ENCODE results near the gene PARD6G.

DNA sequence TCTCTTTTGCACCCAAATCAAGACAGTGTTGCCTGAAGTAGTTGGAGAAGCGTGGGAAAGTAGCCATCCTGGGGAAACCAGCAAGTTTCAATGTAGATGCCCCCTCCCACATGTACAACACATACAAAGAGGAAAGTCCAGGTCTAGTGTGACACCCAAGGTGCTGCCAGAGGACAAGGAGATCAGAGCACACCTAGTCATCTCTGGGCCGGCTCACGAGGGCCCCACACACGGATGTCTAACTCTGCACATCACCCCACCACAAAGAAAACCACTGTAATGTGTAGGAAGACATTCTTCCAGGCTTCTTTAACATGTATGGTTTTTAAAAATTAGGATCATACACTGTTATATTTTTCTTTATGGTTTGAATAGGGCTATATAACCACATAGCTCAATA lies 21.6 kb downstream of the PARD6G start:
- TF ChIP-seq, protein P1, sequence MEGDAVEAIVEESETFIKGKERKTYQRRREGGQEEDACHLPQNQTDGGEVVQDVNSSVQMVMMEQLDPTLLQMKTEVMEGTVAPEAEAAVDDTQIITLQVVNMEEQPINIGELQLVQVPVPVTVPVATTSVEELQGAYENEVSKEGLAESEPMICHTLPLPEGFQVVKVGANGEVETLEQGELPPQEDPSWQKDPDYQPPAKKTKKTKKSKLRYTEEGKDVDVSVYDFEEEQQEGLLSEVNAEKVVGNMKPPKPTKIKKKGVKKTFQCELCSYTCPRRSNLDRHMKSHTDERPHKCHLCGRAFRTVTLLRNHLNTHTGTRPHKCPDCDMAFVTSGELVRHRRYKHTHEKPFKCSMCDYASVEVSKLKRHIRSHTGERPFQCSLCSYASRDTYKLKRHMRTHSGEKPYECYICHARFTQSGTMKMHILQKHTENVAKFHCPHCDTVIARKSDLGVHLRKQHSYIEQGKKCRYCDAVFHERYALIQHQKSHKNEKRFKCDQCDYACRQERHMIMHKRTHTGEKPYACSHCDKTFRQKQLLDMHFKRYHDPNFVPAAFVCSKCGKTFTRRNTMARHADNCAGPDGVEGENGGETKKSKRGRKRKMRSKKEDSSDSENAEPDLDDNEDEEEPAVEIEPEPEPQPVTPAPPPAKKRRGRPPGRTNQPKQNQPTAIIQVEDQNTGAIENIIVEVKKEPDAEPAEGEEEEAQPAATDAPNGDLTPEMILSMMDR (IDR thresholded peaks at IDR 0.05), result no peak
- TF ChIP-seq POLR2A (IDR thresholded peaks at IDR 0.05), result no peak
